ENCODE results near the gene MAGEB6.
"Not testable (repeated sequence)": the region's sequence is repeated elsewhere in the genome, so short reads cannot be mapped to it uniquely, and the experiment has no call there.

GRCh38 chrX:26204717-26205116 lies 12.5 kb downstream of the MAGEB6 start:
- not testable (repeated sequence) for TF ChIP-seq CTCF, POLR2A (IDR thresholded peaks at IDR 0.05)

Measured in prostate gland (tissue), 2 donors.